Neural progenitor cell (in vitro differentiated cells): ENCODE measurements around the gene RPL18. TPM values are rescaled to one million over a fixed set of nuclear protein-coding genes. Genes with fewer than 3 reads are reported as not detected.
A peak's percentile ranks its signal among the peaks of the same experiment; 100 is the strongest.

Experiments
- DNase-seq: peaks from one replicate; pipeline ENCODE4 v3.0.0-alpha.2; 2016; ENCODE audit warnings: low spot score
- H2AFZ ChIP-seq: fragments of 200-600 bp; sonication (generic); replicated peaks from 2 replicates; pipeline ENCODE4 v1.6.1; 2016; ENCODE audit warnings: antibody characterized with exemption
- H3F3A ChIP-seq: fragments of 200-600 bp; sonication (generic); 2 replicates; pipeline ENCODE4 v1.6.1; 2016; ENCODE audit warnings: antibody characterized with exemption, low read depth
- H3K27ac ChIP-seq: fragments of 200-600 bp; sonication (generic); 2 replicates; pipeline ENCODE4 v1.5.1; 2016; ENCODE audit warnings: mild to moderate bottlenecking
- H3K27me3 ChIP-seq: fragments of 200-600 bp; sonication (generic); 2 replicates; pipeline ENCODE4 v1.6.1; 2016; ENCODE audit warnings: mild to moderate bottlenecking, moderate library complexity
- H3K36me3 ChIP-seq: fragments of 200-600 bp; sonication (generic); 2 replicates; pipeline ENCODE4 v1.5.1; 2016
- H3K4me1 ChIP-seq: fragments of 200-600 bp; sonication (generic); 2 replicates; pipeline ENCODE4 v1.6.1; 2016; ENCODE audit warnings: mixed run types
- H3K4me2 ChIP-seq: fragments of 200-600 bp; sonication (generic); 2 replicates; pipeline ENCODE4 v1.6.1; 2016
- H3K4me3 ChIP-seq: fragments of 200-600 bp; sonication (generic); 2 replicates; pipeline ENCODE4 v1.5.1; 2016
- H3K79me2 ChIP-seq: fragments of 200-600 bp; sonication (generic); 2 replicates; pipeline ENCODE4 v1.6.1; 2016; ENCODE audit warnings: low read depth
- H3K9ac ChIP-seq: fragments of 200-600 bp; sonication (generic); 2 replicates; pipeline ENCODE4 v1.6.1; 2016
- H3K9me3 ChIP-seq: fragments of 200-600 bp; sonication (generic); 2 replicates; pipeline ENCODE4 v1.5.1; 2016; ENCODE audit warnings: low read depth
- H4K20me1 ChIP-seq: fragments of 200-600 bp; sonication (generic); 2 replicates; pipeline ENCODE4 v1.6.1; 2016; ENCODE audit warnings: low read depth
- H3K27ac Mint-ChIP-seq: 3 replicates; pipeline ENCODE4 v1.8.0; 2021; ENCODE audit warnings: mixed read lengths
- H3K27me3 Mint-ChIP-seq: 2 replicates; pipeline ENCODE4 v1.8.0; 2022; ENCODE audit warnings: low read depth, mild to moderate bottlenecking, inconsistent platforms, moderate library complexity, mixed read lengths; ENCODE audit not compliant: insufficient read depth
- H3K36me3 Mint-ChIP-seq: 3 replicates; pipeline ENCODE4 v1.8.0; 2021; ENCODE audit warnings: mixed read lengths
- H3K4me1 Mint-ChIP-seq: 3 replicates; pipeline ENCODE4 v1.8.0; 2021; ENCODE audit warnings: mixed read lengths
- H3K4me3 Mint-ChIP-seq: 3 replicates; pipeline ENCODE4 v1.8.0; 2021; ENCODE audit warnings: mild to moderate bottlenecking, moderate library complexity, mixed read lengths
- H3K9me3 Mint-ChIP-seq: 3 replicates; pipeline ENCODE4 v1.8.0; 2020; ENCODE audit warnings: mixed read lengths
- EZH2 ChIP-seq: fragments of 200-600 bp; sonication (generic); IDR thresholded peaks from 2 replicates; pipeline ENCODE4 v1.6.1; 2017; ENCODE audit warnings: antibody characterized with exemption, mild to moderate bottlenecking, moderate library complexity
- EZH2phosphoT487 ChIP-seq: fragments of 200-600 bp; sonication (generic); IDR thresholded peaks from 2 replicates; pipeline ENCODE4 v1.6.1; 2017; ENCODE audit warnings: antibody characterized with exemption
- total RNA-seq: library from RNA; depleted of rRNA; stranded (reverse); fragments of >200 nt; gene quantifications from 2 replicates; pipeline ENCODE4 v1.2.3, GENCODE V29; 2015; ENCODE audit warnings: low replicate concordance
- TF ChIP-seq, protein P1 (sequence below): fragments of 200-600 bp; sonication (generic); IDR thresholded peaks from 2 replicates; pipeline ENCODE4 v1.5.1; 2017; ENCODE audit warnings: antibody characterized with exemption, mild to moderate bottlenecking

RPL18 gene
- total RNA-seq, 1 donor from 2014 or later: 1,962 TPM

DNA sequence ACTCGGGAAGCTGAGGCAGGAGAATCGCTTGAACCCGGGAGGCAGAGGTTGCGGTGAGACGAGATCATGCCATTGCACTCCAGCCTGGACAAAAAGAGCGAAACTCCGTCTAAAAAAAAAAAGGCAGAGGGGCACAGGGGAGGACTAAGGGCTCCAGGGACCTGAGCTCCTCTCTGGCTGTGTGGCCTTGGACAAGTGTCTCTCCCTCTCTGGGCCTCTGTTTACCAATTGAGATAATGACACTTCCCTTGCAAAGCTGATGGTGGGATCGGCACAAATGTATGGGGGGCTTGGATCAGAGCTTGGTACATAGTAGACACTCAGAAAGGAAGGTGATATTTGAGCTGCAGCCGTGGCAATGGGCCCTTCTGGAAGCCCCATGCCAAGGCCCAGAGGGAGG lies 23.8 kb downstream of the RPL18 start:
- TF ChIP-seq EZH2phosphoT487: no peak
- no peak for TF ChIP-seq EZH2
- TF ChIP-seq, protein P1, sequence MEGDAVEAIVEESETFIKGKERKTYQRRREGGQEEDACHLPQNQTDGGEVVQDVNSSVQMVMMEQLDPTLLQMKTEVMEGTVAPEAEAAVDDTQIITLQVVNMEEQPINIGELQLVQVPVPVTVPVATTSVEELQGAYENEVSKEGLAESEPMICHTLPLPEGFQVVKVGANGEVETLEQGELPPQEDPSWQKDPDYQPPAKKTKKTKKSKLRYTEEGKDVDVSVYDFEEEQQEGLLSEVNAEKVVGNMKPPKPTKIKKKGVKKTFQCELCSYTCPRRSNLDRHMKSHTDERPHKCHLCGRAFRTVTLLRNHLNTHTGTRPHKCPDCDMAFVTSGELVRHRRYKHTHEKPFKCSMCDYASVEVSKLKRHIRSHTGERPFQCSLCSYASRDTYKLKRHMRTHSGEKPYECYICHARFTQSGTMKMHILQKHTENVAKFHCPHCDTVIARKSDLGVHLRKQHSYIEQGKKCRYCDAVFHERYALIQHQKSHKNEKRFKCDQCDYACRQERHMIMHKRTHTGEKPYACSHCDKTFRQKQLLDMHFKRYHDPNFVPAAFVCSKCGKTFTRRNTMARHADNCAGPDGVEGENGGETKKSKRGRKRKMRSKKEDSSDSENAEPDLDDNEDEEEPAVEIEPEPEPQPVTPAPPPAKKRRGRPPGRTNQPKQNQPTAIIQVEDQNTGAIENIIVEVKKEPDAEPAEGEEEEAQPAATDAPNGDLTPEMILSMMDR: no peak
- peaks cover 5% of the 10 kb centered on the region for H3K27me3 Mint-ChIP-seq
- Histone ChIP-seq H3F3A (no peaks in the 10 kb centered on the region), H2AFZ (no peak overlapping the region), H3K9me3 (no peaks in the 10 kb centered on the region), H3K4me3 (no peak overlapping the region), H3K27ac (no peak overlapping the region), H3K4me1 (no peaks in the 10 kb centered on the region), H3K79me2 (no peaks in the 10 kb centered on the region), H3K27me3 (no peaks in the 10 kb centered on the region), H3K9ac (no peak overlapping the region), H3K4me2 (no peak overlapping the region), H4K20me1 (no peaks in the 10 kb centered on the region), H3K36me3 (no peaks in the 10 kb centered on the region)
- no peaks in the 10 kb centered on the region for H3K36me3 Mint-ChIP-seq
- peaks cover 7% of the 10 kb centered on the region for H3K4me1 Mint-ChIP-seq
- H3K4me3 Mint-ChIP-seq: no peak overlapping the region
- no peak for DNase-seq
- no peaks in the 10 kb centered on the region for H3K9me3 Mint-ChIP-seq
- peak overlapping the region; percentile 90 for H3K27ac Mint-ChIP-seq

- no peak overlapping the region for H3K4me3 ChIP-seq
- H3K79me2 ChIP-seq: no peaks in the 10 kb centered on the region
- peaks cover 18% of the 10 kb centered on the region for H3K27me3 ChIP-seq
- no peak for DNase-seq
- H3K27me3 Mint-ChIP-seq: peaks cover 19% of the 10 kb centered on the region
- no peaks in the 10 kb centered on the region for H3K36me3 Mint-ChIP-seq
- H3F3A ChIP-seq: peaks cover 5% of the 10 kb centered on the region
- no peaks in the 10 kb centered on the region for H3K9me3 Mint-ChIP-seq
- no peak overlapping the region for H3K4me2 ChIP-seq
- no peak overlapping the region for H3K9ac ChIP-seq
- H3K27ac ChIP-seq: no peak overlapping the region
- H3K4me1 ChIP-seq: no peaks in the 10 kb centered on the region
- H3K27ac Mint-ChIP-seq: peak overlapping the region; percentile 53
- no peaks in the 10 kb centered on the region for H4K20me1 ChIP-seq
- H3K9me3 ChIP-seq: no peaks in the 10 kb centered on the region
- H3K4me3 Mint-ChIP-seq: no peak overlapping the region
- no peak overlapping the region for H2AFZ ChIP-seq
- H3K36me3 ChIP-seq: no peaks in the 10 kb centered on the region
- peaks cover 14% of the 10 kb centered on the region for H3K4me1 Mint-ChIP-seq
- TF ChIP-seq, protein P1: no peak
- TF ChIP-seq EZH2phosphoT487 (no peak), EZH2 (no peak)
Observed at GRCh38 chr19:48591021-48591420, 28.0 kb downstream of the RPL18 start.

GRCh38 chr19:48588670-48589401 lies 30.1 kb downstream of the RPL18 start:
- no peak for TF ChIP-seq EZH2phosphoT487
- TF ChIP-seq, protein P1: peak; percentile 97
- Histone ChIP-seq H3K9me3 (no peaks in the 10 kb centered on the region), H3K79me2 (no peaks in the 10 kb centered on the region), H3K4me1 (no peaks in the 10 kb centered on the region), H3K4me2 (peak overlapping the region; percentile 67), H3F3A (peaks cover 5% of the 10 kb centered on the region), H3K4me3 (peak overlapping the region; percentile 32), H2AFZ (no peak overlapping the region), H3K36me3 (no peaks in the 10 kb centered on the region), H3K9ac (no peak overlapping the region), H3K27me3 (peaks cover 18% of the 10 kb centered on the region), H3K27ac (no peak overlapping the region), H4K20me1 (no peaks in the 10 kb centered on the region)
- no peaks in the 10 kb centered on the region for H3K9me3 Mint-ChIP-seq
- DNase-seq: peak; percentile 95
- H3K27me3 Mint-ChIP-seq: peaks cover 20% of the 10 kb centered on the region
- peak overlapping the region; percentile 76 for H3K4me3 Mint-ChIP-seq
- peaks cover 20% of the 10 kb centered on the region for H3K4me1 Mint-ChIP-seq
- no peaks in the 10 kb centered on the region for H3K36me3 Mint-ChIP-seq
- H3K27ac Mint-ChIP-seq: no peak overlapping the region
